Activated naive CD4-positive, alpha-beta T cell treated with anti-CD3 and anti-CD28 coated beads, Interleukin-2, amount 50 U/mL, for 72 hours (primary cell): ENCODE data around the gene DCPS. TPM values are rescaled to one million over a fixed set of nuclear protein-coding genes. Genes with fewer than 3 reads are reported as not detected.

Source experiments
- ATAC-seq, 2 donors: fragments of 150-1000 bp; cut with Tn5 transposase; 2 replicates each; pipeline ENCODE4 v1.10.0; 2021; ENCODE audit warnings: mild to moderate bottlenecking in 2 of 2, moderate library complexity in 2 of 2
- DNase-seq, 2 donors: peaks; one replicate each; pipeline ENCODE4 v3.0.0; 2021 to 2022; ENCODE audit warnings: low spot score in 2 of 2
- H3K27ac Mint-ChIP-seq, 2 donors: one replicate each; pipeline ENCODE4 v1.8.0; 2022; ENCODE audit warnings: mild to moderate bottlenecking in 2 of 2, mixed read lengths in 2 of 2
- H3K36me3 Mint-ChIP-seq, 2 donors: one replicate each; pipeline ENCODE4 v1.8.0; 2022; ENCODE audit warnings: mixed read lengths in 2 of 2
- H3K9me3 Mint-ChIP-seq, 2 donors: one replicate each; pipeline ENCODE4 v1.8.0; 2022; ENCODE audit warnings: mixed read lengths in 2 of 2
- total RNA-seq, 2 donors: library from RNA; stranded (reverse); gene quantifications; one replicate each; pipeline ENCODE4 v1.2.3, GENCODE V29; 2022

The DCPS gene
- total RNA-seq, 2 donors from 2014 or later, result 28.1 to 40.2 TPM

DNA sequence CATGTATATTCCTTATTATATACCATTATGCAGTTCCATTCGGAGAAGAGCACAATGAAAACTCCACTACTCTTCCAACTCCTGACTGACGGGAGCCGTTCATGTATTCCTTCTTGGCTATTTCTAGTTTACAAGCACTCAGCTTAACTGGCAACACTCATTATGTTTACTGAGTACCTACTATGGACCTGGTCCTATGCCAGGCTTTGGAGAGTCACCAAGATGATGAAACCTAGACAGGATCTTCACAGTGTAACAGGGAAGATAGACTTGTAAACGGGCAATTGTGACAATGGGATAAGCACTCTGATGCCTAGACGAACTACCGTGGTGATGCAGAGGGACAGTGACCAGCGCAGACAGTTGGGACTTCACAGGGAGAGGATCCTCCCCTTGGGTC is 29.3 kb downstream of the DCPS start:
- no peaks in the 10 kb centered on the region for H3K9me3 Mint-ChIP-seq
- DNase-seq, result no peak
- ATAC-seq, result no peak
- H3K27ac Mint-ChIP-seq, result peak overlapping the region in 1 of 2 donors; percentile 5
- no peaks in the 10 kb centered on the region for H3K36me3 Mint-ChIP-seq

DNA sequence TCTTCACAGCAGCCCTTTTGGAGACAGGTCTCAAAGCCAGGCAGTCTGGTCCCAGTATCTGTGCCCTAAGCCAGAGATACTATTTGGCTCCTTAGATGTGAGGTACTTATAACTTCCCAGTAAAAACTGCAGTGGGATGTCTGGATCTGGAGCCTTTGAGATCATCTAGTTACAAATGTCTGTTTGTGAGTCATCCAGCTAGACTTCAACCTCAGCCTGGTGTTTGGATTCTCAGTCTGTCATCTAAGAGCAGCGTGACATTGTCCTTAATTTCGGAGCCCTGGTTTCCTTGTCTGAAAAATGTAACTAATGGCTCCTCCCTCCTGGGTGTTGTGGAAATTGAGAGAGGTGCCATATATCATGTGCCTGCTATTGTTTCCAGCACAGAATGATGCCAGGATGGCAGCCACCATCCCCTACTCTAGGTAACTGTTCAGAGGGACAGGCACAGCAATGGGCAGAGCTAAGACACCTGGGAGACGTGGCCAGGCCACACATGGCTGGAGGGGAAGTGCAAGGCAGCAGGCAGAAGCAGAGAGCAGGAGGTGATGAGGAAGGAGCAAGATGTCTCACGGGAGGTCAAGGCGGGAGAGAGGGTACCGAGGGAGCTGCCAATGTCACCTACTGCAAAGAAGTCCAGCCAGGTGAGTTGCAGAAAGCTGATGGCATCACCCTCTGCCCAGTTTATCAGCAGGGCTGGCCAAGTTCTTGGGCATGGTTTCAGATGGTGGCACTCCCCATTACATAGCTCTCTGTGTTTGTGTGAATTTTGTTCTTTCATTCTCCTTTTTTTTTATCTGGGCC is 31.0 kb downstream of the DCPS start:
- H3K9me3 Mint-ChIP-seq, result no peaks in the 10 kb centered on the region
- DNase-seq (no peak), ATAC-seq (no peak)
- H3K36me3 Mint-ChIP-seq, result no peaks in the 10 kb centered on the region
- H3K27ac Mint-ChIP-seq, result peak overlapping the region; percentile 2 to 22

DNA sequence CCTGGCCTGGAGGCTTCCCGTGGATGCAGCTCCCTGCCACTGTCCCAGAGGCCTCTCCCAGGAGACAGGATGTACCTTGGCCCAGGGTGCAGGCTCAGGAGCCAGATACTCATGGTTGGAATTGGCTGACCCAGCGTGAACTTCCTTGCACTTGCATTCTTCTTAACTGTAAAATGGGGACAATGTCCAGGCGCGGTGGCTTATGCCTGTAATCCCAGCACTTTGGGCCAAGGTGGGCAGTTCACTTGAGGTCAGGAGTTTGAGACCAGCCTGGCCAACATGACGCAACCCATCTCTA is 31.6 kb downstream of the DCPS start:
- Mint-ChIP-seq H3K36me3 (no peaks in the 10 kb centered on the region), H3K27ac (peak overlapping the region in 1 of 2 donors; percentile 12), H3K9me3 (no peaks in the 10 kb centered on the region)
- ATAC-seq, result no peak
- DNase-seq, result no peak

GRCh38 chr11:126336138-126336541 is 32.3 kb downstream of the DCPS start:
- Mint-ChIP-seq H3K36me3 (no peaks in the 10 kb centered on the region), H3K27ac (peak overlapping the region; percentile 60 to 83), H3K9me3 (no peaks in the 10 kb centered on the region)
- ATAC-seq (no peak), DNase-seq (no peak)

DNA sequence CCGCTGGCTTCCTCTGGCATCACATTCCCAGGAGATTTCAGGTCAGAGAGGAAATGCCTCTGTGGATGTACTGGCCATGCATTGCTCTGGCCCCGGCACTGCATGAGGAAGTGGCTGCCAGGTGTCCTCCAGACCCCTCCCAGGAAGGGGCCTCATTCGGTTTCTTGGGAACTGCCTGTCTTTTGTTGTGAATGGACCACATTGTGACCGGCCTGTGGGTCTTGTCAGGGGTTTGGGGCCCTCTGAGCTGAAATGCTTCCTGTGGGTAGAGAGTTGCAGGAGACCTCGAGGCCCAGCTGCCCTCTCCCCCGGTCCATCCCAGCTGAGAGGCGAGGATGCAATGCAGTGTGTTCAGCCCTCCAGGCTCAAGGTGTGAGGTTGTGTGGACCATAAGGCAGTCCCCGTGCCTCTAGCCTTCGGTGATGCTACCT is 32.8 kb downstream of the DCPS start:
- ATAC-seq, result no peak
- H3K9me3 Mint-ChIP-seq, result no peaks in the 10 kb centered on the region
- no peaks in the 10 kb centered on the region for H3K36me3 Mint-ChIP-seq
- peak overlapping the region; percentile 60 to 83 for H3K27ac Mint-ChIP-seq
- DNase-seq, result no peak

GRCh38 chr11:126337126-126337473 is 33.2 kb downstream of the DCPS start:
- no peak overlapping the region for H3K27ac Mint-ChIP-seq
- no peaks in the 10 kb centered on the region for H3K36me3 Mint-ChIP-seq
- H3K9me3 Mint-ChIP-seq, result no peaks in the 10 kb centered on the region
- DNase-seq (no peak), ATAC-seq (no peak)

GRCh38 chr11:126337474-126338241 is 33.8 kb downstream of the DCPS start:
- no peaks in the 10 kb centered on the region for H3K36me3 Mint-ChIP-seq
- ATAC-seq (no peak), DNase-seq (no peak)
- H3K9me3 Mint-ChIP-seq, result no peaks in the 10 kb centered on the region
- no peak overlapping the region for H3K27ac Mint-ChIP-seq

GRCh38 chr11:126338346-126339055 is 34.6 kb downstream of the DCPS start:
- ATAC-seq (no peak), DNase-seq (no peak)
- Mint-ChIP-seq H3K27ac (peak overlapping the region in 1 of 2 donors; percentile 75), H3K9me3 (no peaks in the 10 kb centered on the region), H3K36me3 (no peaks in the 10 kb centered on the region)

DNA sequence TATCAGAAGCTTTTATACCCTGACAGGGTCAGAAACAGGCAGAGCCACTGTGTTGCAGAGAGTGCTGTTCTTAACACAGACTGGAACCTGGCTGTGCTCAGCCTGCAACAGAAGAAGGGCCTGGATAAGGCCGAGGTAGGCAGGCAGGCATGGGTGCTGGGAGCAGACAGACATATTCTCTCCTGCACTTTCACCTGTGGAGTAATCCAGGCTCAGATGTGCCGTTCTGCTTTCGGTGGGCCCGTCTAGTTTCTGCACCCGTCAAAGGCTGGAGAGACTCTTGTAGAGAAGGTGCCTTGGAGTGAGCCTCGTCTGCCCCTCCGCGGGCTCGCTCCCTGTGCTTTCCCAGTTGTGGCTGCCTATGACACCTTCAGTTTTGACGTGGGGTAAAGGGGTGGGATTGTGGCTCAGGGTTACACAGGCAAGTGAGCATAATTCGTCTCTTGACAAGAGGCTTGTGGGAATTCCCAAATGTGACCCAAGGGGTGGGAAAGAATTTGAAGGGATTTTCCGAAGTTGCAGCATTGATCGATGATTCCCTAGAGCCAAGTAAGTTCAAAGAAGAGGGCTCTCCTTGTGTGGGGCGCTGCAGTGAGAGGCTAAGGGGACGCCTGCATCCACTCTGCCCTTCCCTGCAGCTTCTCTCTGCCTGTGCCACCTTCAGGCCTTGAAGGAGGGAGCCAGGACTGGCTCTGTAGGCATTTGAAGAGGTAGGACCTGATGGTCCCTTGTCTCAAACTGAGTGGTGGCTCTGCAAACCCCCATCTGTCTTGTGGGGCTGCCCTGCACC is 35.4 kb downstream of the DCPS start:
- no peaks in the 10 kb centered on the region for H3K9me3 Mint-ChIP-seq
- ATAC-seq, result no peak
- H3K27ac Mint-ChIP-seq, result peak overlapping the region in 1 of 2 donors; percentile 75

GRCh38 chr11:126339863-126340434 is 36.1 kb downstream of the DCPS start:
- H3K27ac Mint-ChIP-seq, result peak overlapping the region in 1 of 2 donors; percentile 65

More for the DNA sequence above, 35.4 kb downstream of the DCPS start:
- no peak for DNase-seq
- no peaks in the 10 kb centered on the region for H3K36me3 Mint-ChIP-seq

DNA sequence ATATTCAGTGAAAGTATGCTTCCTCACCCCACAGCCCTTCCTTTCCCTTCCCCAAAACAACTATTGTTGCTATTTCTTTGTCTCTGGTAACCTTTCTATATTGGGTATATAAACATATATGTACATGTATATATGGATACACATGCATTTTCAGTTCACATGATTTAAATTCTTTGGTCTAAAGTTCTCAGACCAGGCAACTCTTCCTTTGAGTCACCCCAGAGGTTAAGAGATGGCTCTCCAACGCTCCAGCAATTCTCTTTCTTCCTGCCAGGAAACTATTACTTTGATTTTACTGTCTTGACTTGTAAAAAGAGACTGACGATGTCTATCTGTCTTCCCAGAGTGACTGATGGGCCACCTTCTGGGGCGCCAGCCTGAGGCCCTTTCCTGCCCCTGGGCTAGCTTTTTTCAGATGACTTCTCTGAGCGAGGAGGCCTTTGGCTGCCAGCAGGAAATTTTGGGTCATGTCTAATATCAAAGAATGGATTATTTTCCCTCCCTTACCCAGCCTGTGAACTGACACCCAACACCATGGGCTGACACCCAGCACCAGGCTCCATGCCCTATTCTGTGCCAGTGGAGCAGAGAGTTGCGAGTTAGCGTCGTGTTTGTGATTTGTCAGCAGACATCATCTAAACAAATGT is 37.2 kb downstream of the DCPS start:
- peak overlapping the region; percentile 58 to 67 for H3K27ac Mint-ChIP-seq

More at GRCh38 chr11:126339863-126340434, 36.1 kb downstream of the DCPS start:
- no peaks in the 10 kb centered on the region for H3K36me3 Mint-ChIP-seq
- no peak for DNase-seq
- no peak for ATAC-seq
- no peaks in the 10 kb centered on the region for H3K9me3 Mint-ChIP-seq

GRCh38 chr11:126341760-126342161 is 37.9 kb downstream of the DCPS start:
- peak overlapping the region; percentile 39 to 67 for H3K27ac Mint-ChIP-seq
- no peaks in the 10 kb centered on the region for H3K9me3 Mint-ChIP-seq
- peak in 1 of 2 donors; percentile 57 for ATAC-seq
- H3K36me3 Mint-ChIP-seq, result no peaks in the 10 kb centered on the region
- no peak for DNase-seq

More for the DNA sequence above, 37.2 kb downstream of the DCPS start:
- Mint-ChIP-seq H3K9me3 (no peaks in the 10 kb centered on the region), H3K36me3 (no peaks in the 10 kb centered on the region)
- no peak for ATAC-seq
- DNase-seq, result no peak

- no peak overlapping the region for H3K27ac Mint-ChIP-seq
- no peaks in the 10 kb centered on the region for H3K36me3 Mint-ChIP-seq
- no peak for DNase-seq
- no peak for ATAC-seq
- H3K9me3 Mint-ChIP-seq, result no peaks in the 10 kb centered on the region
These were observed 39.2 kb downstream of the DCPS start for GRCh38 chr11:126343051-126343450.

DNA sequence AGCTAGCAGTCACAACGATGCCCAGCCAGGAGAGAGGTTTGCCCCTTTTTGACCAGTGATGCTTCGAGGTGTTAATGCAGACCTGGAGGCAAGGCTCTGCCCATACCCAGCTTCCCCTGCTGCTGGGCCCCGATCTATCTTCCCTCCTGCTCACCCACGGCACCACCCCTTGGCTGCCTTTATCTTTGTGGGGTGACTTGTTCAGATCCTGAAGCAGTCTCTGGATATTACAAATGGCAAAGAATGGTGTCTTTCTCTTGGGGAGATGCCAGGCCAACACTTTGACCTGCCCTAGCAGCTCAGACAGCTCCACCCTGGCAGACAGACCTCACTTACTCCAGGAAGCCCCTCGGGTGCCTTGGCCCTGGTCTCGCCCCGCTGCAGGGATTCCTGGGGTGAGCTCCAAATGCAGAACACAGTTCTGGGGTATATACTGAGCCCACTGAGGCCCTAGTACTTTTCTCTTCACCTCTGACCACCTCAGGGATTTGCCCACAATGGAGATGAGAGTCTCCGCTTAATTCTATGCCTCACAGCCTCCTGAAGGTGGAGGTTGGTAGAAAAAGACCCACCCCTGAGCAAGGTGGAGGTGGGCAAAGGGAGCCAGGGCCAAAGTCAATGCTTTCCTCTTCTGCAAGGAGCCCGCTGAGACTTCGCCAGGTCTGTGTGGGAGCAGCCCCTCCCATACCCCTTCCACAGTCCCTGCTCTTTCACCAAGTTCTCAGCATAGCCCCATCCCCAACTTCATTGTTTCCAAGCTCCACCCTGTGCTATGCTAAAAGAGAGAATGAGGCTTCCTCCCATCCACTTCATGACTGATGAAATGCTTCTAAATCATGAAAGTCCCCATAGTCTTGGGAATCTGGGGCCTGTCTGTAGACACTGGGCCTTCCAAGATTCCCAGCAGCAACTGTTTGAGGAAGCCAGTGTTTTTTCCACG is 40.6 kb downstream of the DCPS start:
- H3K36me3 Mint-ChIP-seq, result no peaks in the 10 kb centered on the region
- peak overlapping the region; percentile 31 to 89 for H3K27ac Mint-ChIP-seq
- no peaks in the 10 kb centered on the region for H3K9me3 Mint-ChIP-seq
- ATAC-seq, result no peak
- no peak for DNase-seq

DNA sequence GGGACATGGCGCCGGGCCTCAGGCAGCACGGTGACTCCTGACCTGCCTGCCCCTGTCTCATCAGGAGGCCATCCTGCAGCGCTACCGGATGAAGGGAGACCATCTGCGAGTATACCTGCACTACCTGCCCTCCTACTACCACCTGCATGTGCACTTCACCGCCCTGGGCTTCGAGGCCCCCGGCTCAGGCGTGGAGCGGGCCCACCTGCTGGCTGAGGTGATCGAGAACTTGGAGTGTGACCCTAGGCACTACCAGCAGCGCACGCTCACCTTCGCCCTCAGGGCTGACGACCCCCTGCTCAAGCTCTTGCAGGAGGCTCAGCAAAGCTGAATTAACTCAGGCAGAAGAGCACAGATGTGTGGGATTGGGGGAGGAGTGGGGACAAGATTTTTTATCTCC is 41.4 kb downstream of the DCPS start:
- no peak for ATAC-seq
- H3K36me3 Mint-ChIP-seq, result peaks cover 0 to under 1% of the 10 kb centered on the region in 2 donors
- peak overlapping the region; percentile 89 to 93 for H3K27ac Mint-ChIP-seq
- no peaks in the 10 kb centered on the region for H3K9me3 Mint-ChIP-seq
- no peak for DNase-seq
